Liver (tissue), 9 donors: ENCODE results near the gene BCKDK. TPM values are rescaled to one million over a fixed set of nuclear protein-coding genes. Genes with fewer than 3 reads are reported as not detected.

Source experiments
- DNase-seq: peaks from one replicate; pipeline ENCODE4 v3.0.0-alpha.2; 2017; ENCODE audit warnings: low spot score
- H3K27ac ChIP-seq, 2 donors: one replicate each; pipeline ENCODE4 v1.7.0; 2013; ENCODE audit warnings: inconsistent platforms in 2 of 2, low read length in 2 of 2, control low read depth in 1 of 2, low read depth in 1 of 2, mild to moderate bottlenecking in 1 of 2
- H3K27me3 ChIP-seq, 4 donors: one replicate each; pipeline versions ENCODE4 v1.6.1 to v1.7.0; 2013; ENCODE audit warnings: low read length in 3 of 4, inconsistent platforms in 1 of 4, mild to moderate bottlenecking in 1 of 4, moderate library complexity in 1 of 4; ENCODE audit not compliant: control insufficient read depth in 4 of 4, insufficient read depth in 4 of 4
- H3K36me3 ChIP-seq, 4 donors: one replicate each; pipeline versions ENCODE4 v1.6.1 to v1.7.0; 2013; ENCODE audit warnings: low read length in 3 of 4, mild to moderate bottlenecking in 3 of 4, low read depth in 1 of 4, moderate library complexity in 1 of 4; ENCODE audit not compliant: control insufficient read depth in 4 of 4, insufficient read depth in 3 of 4
- H3K4me1 ChIP-seq, 4 donors: one replicate each; pipeline versions ENCODE4 v1.6.1 to v1.7.0; 2013; ENCODE audit warnings: low read length in 3 of 4, mild to moderate bottlenecking in 3 of 4, moderate library complexity in 1 of 4; ENCODE audit not compliant: control insufficient read depth in 4 of 4, insufficient read depth in 4 of 4
- H3K4me3 ChIP-seq, 3 donors: one replicate each; pipeline versions ENCODE4 v1.6.1 to v1.7.0; 2013; ENCODE audit warnings: low read length in 3 of 3, control low read depth in 1 of 3, low read depth in 1 of 3, mild to moderate bottlenecking in 1 of 3
- H3K9ac ChIP-seq, 2 donors: one replicate each; pipeline ENCODE4 v1.7.0; 2013; ENCODE audit warnings: low read length in 2 of 2, mild to moderate bottlenecking in 2 of 2, moderate library complexity in 2 of 2, control low read depth in 1 of 2, low read depth in 1 of 2
- H3K9me3 ChIP-seq, 4 donors: one replicate each; pipeline versions ENCODE4 v1.6.1 to v1.7.0; 2013; ENCODE audit warnings: low read length in 3 of 4; ENCODE audit not compliant: control insufficient read depth in 4 of 4
- CTCF ChIP-seq: fragments of 150-350 bp; IDR thresholded peaks from 2 replicates; pipeline ENCODE4 v1.5.1; 2017; ENCODE audit warnings: improper control_type of control experiment, low read depth, low read length; ENCODE audit not compliant: missing input control
- EGR1 ChIP-seq, 2 donors: IDR thresholded peaks; 2 replicates each; pipeline ENCODE4 v1.6.1; 2016 to 2018; ENCODE audit warnings: antibody characterized with exemption in 2 of 2, low read depth in 2 of 2
- FOXA1 ChIP-seq: IDR thresholded peaks from 2 replicates; pipeline ENCODE4 v1.6.1; 2016; ENCODE audit warnings: antibody characterized with exemption
- GABPA ChIP-seq, 2 donors: IDR thresholded peaks in 1 of 2; conservative IDR thresholded peaks in 1 of 2; 2 replicates each; pipeline ENCODE4 v1.6.1; 2016; ENCODE audit warnings: antibody characterized with exemption in 2 of 2, mild to moderate bottlenecking in 1 of 2, moderate library complexity in 1 of 2
- HNF4G ChIP-seq: IDR thresholded peaks from 2 replicates; pipeline ENCODE4 v1.6.1; 2016; ENCODE audit warnings: antibody characterized with exemption
- JUND ChIP-seq, 2 donors: IDR thresholded peaks; 2 replicates each; pipeline ENCODE4 v1.6.1; 2016; ENCODE audit warnings: antibody characterized with exemption in 2 of 2
- NR2F2 ChIP-seq: IDR thresholded peaks from 2 replicates; pipeline ENCODE4 v1.6.1; 2016; ENCODE audit warnings: antibody characterized with exemption
- RAD21 ChIP-seq, 2 donors: IDR thresholded peaks; 2 replicates each; pipeline ENCODE4 v1.6.1; 2016; ENCODE audit warnings: antibody characterized with exemption in 2 of 2, mild to moderate bottlenecking in 2 of 2
- RXRA ChIP-seq, 2 donors: IDR thresholded peaks; 2 replicates each; pipeline ENCODE4 v1.6.1; 2017 to 2018; ENCODE audit warnings: antibody characterized with exemption in 2 of 2, mild to moderate bottlenecking in 1 of 2
- SP1 ChIP-seq: IDR thresholded peaks from 2 replicates; pipeline ENCODE4 v1.6.1; 2018; ENCODE audit warnings: antibody characterized with exemption, mild to moderate bottlenecking
- TAF1 ChIP-seq: conservative IDR thresholded peaks from 2 replicates; pipeline ENCODE4 v1.6.1; 2016; ENCODE audit warnings: antibody characterized with exemption, mild to moderate bottlenecking
- YY1 ChIP-seq: IDR thresholded peaks from 2 replicates; pipeline ENCODE4 v1.6.1; 2016; ENCODE audit warnings: antibody characterized with exemption, mild to moderate bottlenecking
- WGBS: extraction: QIAGEN DNeasy Blood & Tissue Kit; methylation state at CpG from one replicate; pipeline ENCODE4 v1.1.7; 2013; 5-methylcytosine and 5-hydroxymethylcytosine counted together
- polyA plus RNA-seq, 2 donors: library from polyadenylated mRNA; stranded (reverse) in 1 of 2; unstranded in 1 of 2; fragments of 200-250 nt in 1 of 2; fragments of >200 nt in 1 of 2; fragmentation: Nextera tagmentation in 1 of 2; extraction: Ambion mirVana in 1 of 2; gene quantifications; one replicate each; pipeline versions ENCODE4 v1.2.1 to v1.2.3, GENCODE V29; 2013 to 2015
- total RNA-seq, 2 donors: library from RNA; depleted of rRNA; stranded (reverse); fragments of >200 nt; gene quantifications; one replicate each; pipeline ENCODE4 v1.2.3, GENCODE V29; 2014
- TF ChIP-seq, protein P1 (sequence below): IDR thresholded peaks from 2 replicates; pipeline ENCODE4 v1.6.1; 2016; ENCODE audit warnings: antibody characterized with exemption
- TF ChIP-seq, protein P2 (sequence below): IDR thresholded peaks from 2 replicates; pipeline ENCODE4 v1.6.1; 2016; ENCODE audit warnings: antibody characterized with exemption, mild to moderate bottlenecking
- TF ChIP-seq, protein P3 (sequence below): IDR thresholded peaks from 2 replicates; pipeline ENCODE4 v1.6.1; 2016; ENCODE audit warnings: antibody characterized with exemption
- TF ChIP-seq, protein P4 (sequence below): IDR thresholded peaks from 2 replicates; pipeline ENCODE4 v1.6.1; 2016; ENCODE audit warnings: antibody characterized with exemption
- donor health status: healthy.
- donor health status: healthy.
- donor health status: healthy.
- donor health status: healthy.
- donor health status: healthy.

The BCKDK gene
- total and polyA plus RNA-seq, 4 donors = 10.0 to 41.6 (median 34.9) TPM

DNA sequence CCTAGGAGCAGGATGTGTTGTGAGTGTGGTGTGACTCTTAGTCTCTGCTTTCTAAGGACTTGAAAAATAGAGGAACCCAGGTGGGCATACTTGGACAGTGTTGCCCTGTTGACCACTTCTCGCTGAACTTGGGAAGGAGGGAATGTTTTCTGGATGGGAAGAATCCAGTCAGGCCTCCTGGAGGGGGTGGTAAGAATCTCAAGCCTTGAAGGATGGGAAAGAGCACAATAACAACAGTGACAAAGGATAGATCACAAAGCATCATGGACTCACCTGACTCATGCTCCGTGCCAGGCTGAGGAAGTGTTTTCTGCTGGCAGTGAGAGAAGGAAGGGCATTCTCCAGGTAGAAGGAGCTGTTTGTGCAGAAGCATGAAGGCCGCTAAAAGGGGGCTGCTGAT lies 17.7 kb downstream of the BCKDK start:
- TF ChIP-seq TAF1 (no peak), CTCF (no peak), FOXA1 (no peak), YY1 (no peak), RXRA (IDR thresholded peaks at IDR 0.05) (no peak), HNF4G (no peak), NR2F2 (no peak), SP1 (no peak), GABPA (IDR thresholded peaks at IDR 0.05 in 1 of 2, conservative IDR thresholded peaks at IDR 0.05 in 1 of 2) (no peak)
- TF ChIP-seq, protein P1, sequence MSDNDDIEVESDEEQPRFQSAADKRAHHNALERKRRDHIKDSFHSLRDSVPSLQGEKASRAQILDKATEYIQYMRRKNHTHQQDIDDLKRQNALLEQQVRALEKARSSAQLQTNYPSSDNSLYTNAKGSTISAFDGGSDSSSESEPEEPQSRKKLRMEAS = no peak
- TF ChIP-seq, protein P2, sequence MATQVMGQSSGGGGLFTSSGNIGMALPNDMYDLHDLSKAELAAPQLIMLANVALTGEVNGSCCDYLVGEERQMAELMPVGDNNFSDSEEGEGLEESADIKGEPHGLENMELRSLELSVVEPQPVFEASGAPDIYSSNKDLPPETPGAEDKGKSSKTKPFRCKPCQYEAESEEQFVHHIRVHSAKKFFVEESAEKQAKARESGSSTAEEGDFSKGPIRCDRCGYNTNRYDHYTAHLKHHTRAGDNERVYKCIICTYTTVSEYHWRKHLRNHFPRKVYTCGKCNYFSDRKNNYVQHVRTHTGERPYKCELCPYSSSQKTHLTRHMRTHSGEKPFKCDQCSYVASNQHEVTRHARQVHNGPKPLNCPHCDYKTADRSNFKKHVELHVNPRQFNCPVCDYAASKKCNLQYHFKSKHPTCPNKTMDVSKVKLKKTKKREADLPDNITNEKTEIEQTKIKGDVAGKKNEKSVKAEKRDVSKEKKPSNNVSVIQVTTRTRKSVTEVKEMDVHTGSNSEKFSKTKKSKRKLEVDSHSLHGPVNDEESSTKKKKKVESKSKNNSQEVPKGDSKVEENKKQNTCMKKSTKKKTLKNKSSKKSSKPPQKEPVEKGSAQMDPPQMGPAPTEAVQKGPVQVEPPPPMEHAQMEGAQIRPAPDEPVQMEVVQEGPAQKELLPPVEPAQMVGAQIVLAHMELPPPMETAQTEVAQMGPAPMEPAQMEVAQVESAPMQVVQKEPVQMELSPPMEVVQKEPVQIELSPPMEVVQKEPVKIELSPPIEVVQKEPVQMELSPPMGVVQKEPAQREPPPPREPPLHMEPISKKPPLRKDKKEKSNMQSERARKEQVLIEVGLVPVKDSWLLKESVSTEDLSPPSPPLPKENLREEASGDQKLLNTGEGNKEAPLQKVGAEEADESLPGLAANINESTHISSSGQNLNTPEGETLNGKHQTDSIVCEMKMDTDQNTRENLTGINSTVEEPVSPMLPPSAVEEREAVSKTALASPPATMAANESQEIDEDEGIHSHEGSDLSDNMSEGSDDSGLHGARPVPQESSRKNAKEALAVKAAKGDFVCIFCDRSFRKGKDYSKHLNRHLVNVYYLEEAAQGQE = no peak
- TF ChIP-seq, protein P3, sequence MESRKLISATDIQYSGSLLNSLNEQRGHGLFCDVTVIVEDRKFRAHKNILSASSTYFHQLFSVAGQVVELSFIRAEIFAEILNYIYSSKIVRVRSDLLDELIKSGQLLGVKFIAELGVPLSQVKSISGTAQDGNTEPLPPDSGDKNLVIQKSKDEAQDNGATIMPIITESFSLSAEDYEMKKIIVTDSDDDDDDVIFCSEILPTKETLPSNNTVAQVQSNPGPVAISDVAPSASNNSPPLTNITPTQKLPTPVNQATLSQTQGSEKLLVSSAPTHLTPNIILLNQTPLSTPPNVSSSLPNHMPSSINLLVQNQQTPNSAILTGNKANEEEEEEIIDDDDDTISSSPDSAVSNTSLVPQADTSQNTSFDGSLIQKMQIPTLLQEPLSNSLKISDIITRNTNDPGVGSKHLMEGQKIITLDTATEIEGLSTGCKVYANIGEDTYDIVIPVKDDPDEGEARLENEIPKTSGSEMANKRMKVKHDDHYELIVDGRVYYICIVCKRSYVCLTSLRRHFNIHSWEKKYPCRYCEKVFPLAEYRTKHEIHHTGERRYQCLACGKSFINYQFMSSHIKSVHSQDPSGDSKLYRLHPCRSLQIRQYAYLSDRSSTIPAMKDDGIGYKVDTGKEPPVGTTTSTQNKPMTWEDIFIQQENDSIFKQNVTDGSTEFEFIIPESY = no peak
- Histone ChIP-seq H3K27ac (no peak overlapping the region), H3K4me1 (no peaks in the 10 kb centered on the region), H3K9ac (no peak overlapping the region), H3K4me3 (no peak overlapping the region), H3K9me3 (no peaks in the 10 kb centered on the region), H3K36me3 (peaks cover 0 to 41% (median 17%) of the 10 kb centered on the region in 4 donors), H3K27me3 (no peaks in the 10 kb centered on the region)
- WGBS = 95% methylated on average over 3 of the region's 3 CpGs
- no peak for DNase-seq

DNA sequence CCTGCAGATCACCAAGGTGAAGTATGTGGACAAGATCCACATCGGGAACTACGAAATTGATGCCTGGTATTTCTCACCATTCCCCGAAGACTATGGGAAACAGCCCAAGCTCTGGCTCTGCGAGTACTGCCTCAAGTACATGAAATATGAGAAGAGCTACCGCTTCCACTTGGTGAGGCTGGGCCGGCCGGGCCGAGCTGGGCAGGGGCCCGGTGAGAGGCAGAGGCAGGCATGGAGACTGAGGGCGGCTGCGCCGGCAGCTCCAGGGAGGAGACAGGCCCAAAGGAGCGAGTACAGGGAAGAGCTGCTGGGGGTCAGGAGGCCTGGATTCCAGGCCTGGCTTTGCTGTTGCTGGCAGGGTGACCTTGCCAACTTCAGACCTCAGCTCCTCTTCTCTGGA lies 19.0 kb downstream of the BCKDK start:
- H3K9me3 ChIP-seq = no peaks in the 10 kb centered on the region
- H3K27ac ChIP-seq = peak overlapping the region; percentile 68 to 77
- peaks cover 4 to 42% (median 16%) of the 10 kb centered on the region in 4 donors for H3K36me3 ChIP-seq
- H3K9ac ChIP-seq = no peak overlapping the region
- no peak overlapping the region for H3K4me3 ChIP-seq
- H3K4me1 ChIP-seq = no peaks in the 10 kb centered on the region
- TF ChIP-seq RAD21 (IDR thresholded peaks at IDR 0.05) (no peak), HNF4G (no peak), JUND (IDR thresholded peaks at IDR 0.05) (no peak), EGR1 (IDR thresholded peaks at IDR 0.05; ENCODE audit: low read depth in 2 of 2) (no peak), TAF1 (no peak), NR2F2 (no peak), YY1 (no peak), FOXA1 (no peak), SP1 (no peak), RXRA (IDR thresholded peaks at IDR 0.05) (no peak)
- TF ChIP-seq, protein P2 = no peak
- TF ChIP-seq, protein P3 = no peak
- TF ChIP-seq, protein P1 = no peak
- TF ChIP-seq, protein P4, sequence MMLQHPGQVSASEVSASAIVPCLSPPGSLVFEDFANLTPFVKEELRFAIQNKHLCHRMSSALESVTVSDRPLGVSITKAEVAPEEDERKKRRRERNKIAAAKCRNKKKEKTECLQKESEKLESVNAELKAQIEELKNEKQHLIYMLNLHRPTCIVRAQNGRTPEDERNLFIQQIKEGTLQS = no peak
- H3K27me3 ChIP-seq = no peaks in the 10 kb centered on the region
- no peak for DNase-seq
- WGBS = 97% methylated on average over 13 of the region's 13 CpGs
